Measurements from ENCODE around the gene COBL.

The COBL gene

GRCh38 chr7:51026341-51026740, 290.3 kb downstream of the COBL start:
- no peak for TF ChIP-seq CTCF (IDR thresholded peaks at IDR 0.05; ENCODE audit: low read depth, low read length)
- DNase-seq (ENCODE audit: low read depth, low spot score) = no peak
- no peak overlapping the region for H3K4me3 ChIP-seq (ENCODE audit: low read depth, low read length)
- in situ Hi-C loops (cut with HindIII; ENCODE audit: low sequenced_read_pairs) = no loop called here

- H3K4me3 ChIP-seq (ENCODE audit: low read depth, low read length) = no peak overlapping the region
- no peak for TF ChIP-seq CTCF (IDR thresholded peaks at IDR 0.05; ENCODE audit: low read depth, low read length)
- in situ Hi-C loops (cut with HindIII; ENCODE audit: low sequenced_read_pairs) = no loop called here
- no peak for DNase-seq (ENCODE audit: low read depth, low spot score)
Measured at GRCh38 chr7:51025668-51026067, 290.9 kb downstream of the COBL start.

GRCh38 chr7:51024867-51025266, 291.7 kb downstream of the COBL start:
- in situ Hi-C loops (cut with HindIII; ENCODE audit: low sequenced_read_pairs) = no loop called here
- TF ChIP-seq CTCF (IDR thresholded peaks at IDR 0.05; ENCODE audit: low read depth, low read length) = no peak
- DNase-seq (ENCODE audit: low read depth, low spot score) = no peak
- H3K4me3 ChIP-seq (ENCODE audit: low read depth, low read length) = no peak overlapping the region

GRCh38 chr7:51023547-51023946, 293.1 kb downstream of the COBL start:
- H3K4me3 ChIP-seq (ENCODE audit: low read depth, low read length) = no peak overlapping the region
- in situ Hi-C loops (cut with HindIII; ENCODE audit: low sequenced_read_pairs) = no loop called here
- TF ChIP-seq CTCF (IDR thresholded peaks at IDR 0.05; ENCODE audit: low read depth, low read length) = no peak
- no peak for DNase-seq (ENCODE audit: low read depth, low spot score)

DNA sequence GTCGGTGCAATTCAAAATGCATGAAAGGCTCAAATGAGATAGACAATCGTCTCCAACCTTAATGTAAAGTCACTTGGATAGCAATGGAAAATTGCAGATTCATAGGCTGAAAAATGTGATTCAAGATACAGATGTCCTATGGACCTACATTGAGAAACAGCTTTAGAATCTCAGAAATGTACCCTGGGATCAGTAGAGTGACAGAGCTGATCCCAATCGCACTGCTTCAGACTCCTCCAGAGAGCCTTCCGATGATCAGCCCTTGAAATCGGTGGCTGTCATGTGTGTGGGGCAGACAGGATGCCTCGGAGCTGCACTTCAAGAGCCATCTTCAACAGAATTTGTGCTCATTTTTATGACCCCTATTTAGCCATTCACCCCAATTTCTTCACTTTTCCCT, 293.8 kb downstream of the COBL start:
- DNase-seq (ENCODE audit: low read depth, low spot score) = no peak
- in situ Hi-C loops (cut with HindIII; ENCODE audit: low sequenced_read_pairs) = no loop called here
- TF ChIP-seq CTCF (IDR thresholded peaks at IDR 0.05; ENCODE audit: low read depth, low read length) = no peak

GRCh38 chr7:51021906-51022570, 294.6 kb downstream of the COBL start:
- no peak overlapping the region for H3K4me3 ChIP-seq (ENCODE audit: low read depth, low read length)
- TF ChIP-seq CTCF (IDR thresholded peaks at IDR 0.05; ENCODE audit: low read depth, low read length) = no peak
- in situ Hi-C loops (cut with HindIII; ENCODE audit: low sequenced_read_pairs) = no loop called here
- DNase-seq (ENCODE audit: low read depth, low spot score) = no peak

More for the DNA sequence above, 293.8 kb downstream of the COBL start:
- no peak overlapping the region for H3K4me3 ChIP-seq (ENCODE audit: low read depth, low read length)
